ENCODE data around the gene ASH1L. TPM values are rescaled to one million over a fixed set of nuclear protein-coding genes. Genes with fewer than 3 reads are reported as not detected.
"Not testable (repeated sequence)": the region's sequence is repeated elsewhere in the genome, so short reads cannot be mapped to it uniquely, and the experiment has no call there.

The ASH1L gene
- total RNA-seq, 1 donor, result 59.8 TPM

GRCh38 chr1:155385836-155386235 is 176.8 kb downstream of the ASH1L start:
- H3K9me3 ChIP-seq (ENCODE audit: low read depth, low read length); H3K4me1 ChIP-seq (ENCODE audit: insufficient read depth, low read length); H3K4me3 ChIP-seq (ENCODE audit: low read length); H3K27me3 ChIP-seq (ENCODE audit: insufficient read depth, low read length): not testable (repeated sequence)

DNA sequence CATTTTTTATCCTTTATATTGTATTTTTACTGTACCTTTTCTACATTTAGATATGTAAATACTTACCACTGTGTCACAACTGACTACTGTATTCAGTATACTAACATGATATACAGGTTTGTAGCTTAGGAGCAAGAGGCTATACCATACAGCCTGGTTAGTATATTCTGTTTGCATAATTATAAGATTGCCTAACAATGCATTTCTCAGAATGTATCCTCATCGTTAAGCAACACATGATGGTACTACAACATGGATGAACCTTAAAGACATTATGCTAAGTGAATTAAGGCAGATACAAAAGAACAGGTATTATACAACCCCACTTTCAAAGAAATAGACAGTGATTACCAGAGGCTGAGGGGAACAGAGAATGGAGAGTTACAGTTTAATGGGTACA is 179.2 kb downstream of the ASH1L start:
- H3K4me1 ChIP-seq (ENCODE audit: insufficient read depth, low read length), result no peaks in the 10 kb centered on the region
- no peaks in the 10 kb centered on the region for H3K9me3 ChIP-seq (ENCODE audit: low read depth, low read length)
- no peak overlapping the region for H3K4me3 ChIP-seq (ENCODE audit: low read length)
- H3K27me3 ChIP-seq (ENCODE audit: insufficient read depth, low read length), result no peaks in the 10 kb centered on the region

DNA sequence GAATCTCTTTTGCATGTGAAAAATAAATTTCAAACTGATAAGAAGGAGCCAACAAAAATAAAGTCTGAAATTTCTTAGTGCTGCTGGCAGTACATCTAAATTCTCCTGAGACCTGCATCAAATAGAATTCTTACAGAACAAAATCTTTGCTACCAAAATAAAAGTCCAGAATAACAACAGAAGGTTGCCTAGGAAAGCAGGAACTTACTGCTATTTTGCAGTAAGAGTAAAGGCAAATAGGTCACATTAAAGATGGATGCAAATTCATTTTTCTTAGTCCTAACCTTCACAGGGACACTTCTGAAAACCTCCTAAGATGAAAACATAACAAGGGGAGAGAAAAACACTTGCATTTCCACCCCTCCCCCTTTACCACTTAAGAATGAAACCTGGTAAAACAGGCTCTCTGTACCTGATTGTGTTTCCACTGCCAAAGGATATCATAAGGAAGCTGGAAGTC is 182.9 kb downstream of the ASH1L start:
- Histone ChIP-seq H3K9me3 (ENCODE audit: low read depth, low read length) (no peaks in the 10 kb centered on the region), H3K4me1 (ENCODE audit: insufficient read depth, low read length) (no peaks in the 10 kb centered on the region), H3K4me3 (ENCODE audit: low read length) (no peak overlapping the region), H3K27me3 (ENCODE audit: insufficient read depth, low read length) (no peaks in the 10 kb centered on the region)

DNA sequence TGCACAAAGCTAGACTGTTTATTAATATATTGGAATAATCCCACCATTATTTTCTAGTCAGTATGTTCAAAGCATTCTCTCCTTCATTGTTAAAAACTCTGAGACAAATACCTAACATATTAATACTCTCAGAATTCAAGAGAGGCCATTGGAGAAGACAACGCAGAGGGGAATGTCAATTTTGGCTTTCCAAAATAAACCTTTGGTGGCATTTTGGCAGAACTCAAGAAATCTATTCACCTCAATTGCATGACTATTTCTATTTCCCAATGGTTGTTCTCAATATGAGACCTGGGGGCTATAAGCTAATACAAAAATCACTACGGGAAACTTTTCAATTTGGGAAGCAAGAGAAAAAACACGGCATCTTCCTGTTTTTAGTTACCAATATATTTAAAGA is 183.4 kb downstream of the ASH1L start:
- no peak overlapping the region for H3K4me3 ChIP-seq (ENCODE audit: low read length)
- no peaks in the 10 kb centered on the region for H3K27me3 ChIP-seq (ENCODE audit: insufficient read depth, low read length)
- no peaks in the 10 kb centered on the region for H3K4me1 ChIP-seq (ENCODE audit: insufficient read depth, low read length)
- no peaks in the 10 kb centered on the region for H3K9me3 ChIP-seq (ENCODE audit: low read depth, low read length)

- Histone ChIP-seq H3K4me3 (ENCODE audit: low read length) (no peak overlapping the region), H3K27me3 (ENCODE audit: insufficient read depth, low read length) (no peaks in the 10 kb centered on the region), H3K9me3 (ENCODE audit: low read depth, low read length) (no peaks in the 10 kb centered on the region), H3K4me1 (ENCODE audit: insufficient read depth, low read length) (no peaks in the 10 kb centered on the region)
These were observed 202.6 kb downstream of the ASH1L start for GRCh38 chr1:155360051-155360450.

- Histone ChIP-seq H3K27me3 (ENCODE audit: insufficient read depth, low read length) (no peaks in the 10 kb centered on the region), H3K4me3 (ENCODE audit: low read length) (no peak overlapping the region), H3K4me1 (ENCODE audit: insufficient read depth, low read length) (no peaks in the 10 kb centered on the region), H3K9me3 (ENCODE audit: low read depth, low read length) (no peaks in the 10 kb centered on the region)
These were observed 210.0 kb downstream of the ASH1L start for GRCh38 chr1:155352631-155353030.

- no peaks in the 10 kb centered on the region for H3K4me1 ChIP-seq (ENCODE audit: insufficient read depth, low read length)
- no peaks in the 10 kb centered on the region for H3K27me3 ChIP-seq (ENCODE audit: insufficient read depth, low read length)
- H3K4me3 ChIP-seq (ENCODE audit: low read length), result no peak overlapping the region
- no peaks in the 10 kb centered on the region for H3K9me3 ChIP-seq (ENCODE audit: low read depth, low read length)
These were observed 219.8 kb downstream of the ASH1L start for GRCh38 chr1:155342842-155343241.

DNA sequence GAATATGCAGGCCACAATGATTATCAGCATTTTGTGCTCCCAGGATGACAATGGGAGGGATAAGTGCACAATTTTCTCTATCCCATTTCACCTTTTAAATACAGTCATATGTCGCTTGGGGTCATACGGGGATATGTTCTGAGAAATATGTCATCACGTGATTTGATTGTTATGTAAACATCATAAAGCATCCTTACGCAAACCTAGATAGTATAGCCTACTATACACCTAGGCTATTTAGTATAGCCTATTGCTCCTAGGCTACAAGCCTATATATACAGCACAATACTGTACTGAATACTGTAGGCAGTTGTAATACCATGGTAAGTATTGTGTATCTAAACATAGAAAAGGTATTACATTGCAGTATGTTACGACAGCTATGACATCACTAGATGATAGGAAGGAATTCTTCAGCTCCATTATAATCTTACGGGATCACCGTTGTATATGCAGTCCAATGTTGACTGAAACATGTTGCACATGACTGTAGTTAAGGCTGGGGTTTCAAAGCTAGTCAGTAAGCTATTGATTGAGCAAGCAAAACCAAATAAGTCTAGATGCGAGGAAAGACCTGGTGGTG is 223.0 kb downstream of the ASH1L start:
- Histone ChIP-seq H3K27me3 (ENCODE audit: insufficient read depth, low read length) (no peaks in the 10 kb centered on the region), H3K4me3 (ENCODE audit: low read length) (no peak overlapping the region), H3K9me3 (ENCODE audit: low read depth, low read length) (no peaks in the 10 kb centered on the region), H3K4me1 (ENCODE audit: insufficient read depth, low read length) (no peaks in the 10 kb centered on the region)

DNA sequence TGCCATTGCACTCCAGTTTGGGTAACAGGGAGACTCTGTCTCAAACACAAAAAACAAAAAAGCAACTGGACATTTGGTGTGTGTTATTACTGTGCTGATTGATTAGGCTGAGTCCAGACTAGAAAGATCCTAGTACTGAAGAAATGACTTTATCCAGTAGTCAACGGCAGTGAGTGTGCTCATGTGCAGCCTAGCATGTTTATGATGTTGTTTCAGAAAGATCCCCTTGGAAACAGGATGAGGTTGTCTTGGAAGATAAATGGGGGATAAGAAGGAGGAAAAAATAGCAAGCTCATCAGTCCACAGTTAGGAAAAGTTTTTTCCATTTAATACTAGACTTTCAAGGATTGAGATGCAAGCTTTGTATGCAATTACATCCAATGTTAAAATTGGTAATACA is 227.6 kb downstream of the ASH1L start:
- Histone ChIP-seq H3K27me3 (ENCODE audit: insufficient read depth, low read length) (no peaks in the 10 kb centered on the region), H3K4me1 (ENCODE audit: insufficient read depth, low read length) (no peaks in the 10 kb centered on the region), H3K4me3 (ENCODE audit: low read length) (no peak overlapping the region), H3K9me3 (ENCODE audit: low read depth, low read length) (no peaks in the 10 kb centered on the region)

DNA sequence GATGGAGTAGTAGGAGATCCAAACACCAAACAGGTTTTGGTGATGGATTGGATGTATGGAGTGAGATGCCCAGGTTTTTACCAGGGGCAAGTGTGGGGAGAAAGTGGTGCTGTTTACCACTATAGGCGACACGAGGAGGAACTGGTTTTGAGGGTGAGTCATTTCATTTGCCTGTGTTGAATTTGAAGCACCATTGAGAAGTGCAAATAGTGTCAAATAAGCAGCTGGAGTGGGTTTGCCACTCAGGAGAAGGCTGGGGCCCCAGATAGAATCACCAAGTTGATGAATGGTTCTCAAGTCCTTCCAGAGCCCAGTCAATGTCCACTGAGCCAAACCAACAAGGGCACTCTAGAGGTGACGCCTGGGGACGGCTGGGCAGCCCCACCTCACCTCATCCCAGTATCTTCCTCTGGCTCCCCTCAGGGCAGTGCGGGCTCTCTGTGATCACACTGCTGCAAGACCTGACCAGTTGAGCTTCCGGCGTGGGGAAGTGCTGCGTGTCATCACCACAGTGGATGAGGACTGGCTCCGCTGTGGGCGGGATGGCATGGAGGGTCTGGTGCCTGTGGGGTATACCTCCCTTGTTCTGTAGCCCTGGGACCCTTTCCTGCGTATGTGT is 232.5 kb downstream of the ASH1L start:
- no peak overlapping the region for H3K4me3 ChIP-seq (ENCODE audit: low read length)
- no peaks in the 10 kb centered on the region for H3K9me3 ChIP-seq (ENCODE audit: low read depth, low read length)
- H3K4me1 ChIP-seq (ENCODE audit: insufficient read depth, low read length), result peaks cover 7% of the 10 kb centered on the region
- no peaks in the 10 kb centered on the region for H3K27me3 ChIP-seq (ENCODE audit: insufficient read depth, low read length)

- H3K9me3 ChIP-seq (ENCODE audit: low read depth, low read length); H3K4me3 ChIP-seq (ENCODE audit: low read length); H3K27me3 ChIP-seq (ENCODE audit: insufficient read depth, low read length): not testable (repeated sequence)
- H3K4me1 ChIP-seq (ENCODE audit: insufficient read depth, low read length), result peaks cover 14% of the 10 kb centered on the region
These were observed 233.7 kb downstream of the ASH1L start for GRCh38 chr1:155328856-155329255.

GRCh38 chr1:155327981-155328380 is 234.6 kb downstream of the ASH1L start:
- Histone ChIP-seq H3K4me3 (ENCODE audit: low read length) (no peak overlapping the region), H3K4me1 (ENCODE audit: insufficient read depth, low read length) (peaks cover 14% of the 10 kb centered on the region), H3K27me3 (ENCODE audit: insufficient read depth, low read length) (no peaks in the 10 kb centered on the region), H3K9me3 (ENCODE audit: low read depth, low read length) (no peaks in the 10 kb centered on the region)

DNA sequence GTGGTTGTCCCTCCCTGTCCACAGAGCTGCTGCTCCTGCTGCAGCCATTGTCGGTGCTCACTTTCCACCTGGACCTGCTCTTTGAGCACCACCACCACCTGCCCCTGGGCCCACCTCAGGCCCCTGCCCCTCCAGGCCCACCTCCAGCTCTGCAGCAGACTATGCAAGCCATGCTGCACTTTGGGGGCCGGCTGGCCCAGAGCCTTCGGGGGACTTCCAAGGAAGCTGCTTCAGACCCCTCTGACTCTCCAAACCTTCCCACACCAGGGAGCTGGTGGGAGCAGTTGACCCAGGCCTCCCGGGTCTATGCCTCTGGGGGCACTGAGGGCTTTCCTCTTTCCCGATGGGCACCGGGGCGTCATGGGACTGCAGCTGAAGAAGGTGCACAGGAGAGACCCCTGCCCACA is 236.0 kb downstream of the ASH1L start:
- no peak overlapping the region for H3K4me3 ChIP-seq (ENCODE audit: low read length)
- peaks cover 22% of the 10 kb centered on the region for H3K4me1 ChIP-seq (ENCODE audit: insufficient read depth, low read length)
- no peaks in the 10 kb centered on the region for H3K9me3 ChIP-seq (ENCODE audit: low read depth, low read length)
- no peaks in the 10 kb centered on the region for H3K27me3 ChIP-seq (ENCODE audit: insufficient read depth, low read length)

DNA sequence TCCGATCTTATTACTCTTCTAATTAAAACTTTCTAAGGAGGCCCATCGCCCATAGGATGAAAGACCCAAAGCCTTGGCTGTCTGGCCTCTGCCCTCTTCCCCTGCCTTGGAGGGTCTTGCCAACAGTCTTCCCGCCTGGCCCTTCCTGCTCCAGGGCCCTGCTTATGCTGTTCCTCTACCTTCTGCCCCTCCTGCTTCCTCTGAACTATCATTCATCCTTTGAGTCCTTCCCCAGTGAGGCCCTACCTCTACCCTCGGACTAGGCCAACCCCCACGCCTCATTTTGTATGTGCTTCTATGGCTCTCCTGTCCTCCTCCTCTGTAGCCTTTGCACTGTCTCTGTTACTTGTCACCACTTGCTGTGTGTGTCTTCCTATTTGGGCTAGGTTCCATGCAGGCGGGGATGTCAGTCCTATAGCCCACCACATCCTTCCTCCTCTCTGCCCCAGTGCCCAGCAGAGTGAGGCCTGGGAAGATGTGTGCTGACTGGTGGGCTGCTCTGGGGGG is 236.5 kb downstream of the ASH1L start:
- Histone ChIP-seq H3K9me3 (ENCODE audit: low read depth, low read length) (no peaks in the 10 kb centered on the region), H3K4me1 (ENCODE audit: insufficient read depth, low read length) (peaks cover 28% of the 10 kb centered on the region), H3K27me3 (ENCODE audit: insufficient read depth, low read length) (no peaks in the 10 kb centered on the region), H3K4me3 (ENCODE audit: low read length) (no peak overlapping the region)

GRCh38 chr1:155325603-155325893 is 237.1 kb downstream of the ASH1L start:
- Histone ChIP-seq H3K4me1 (ENCODE audit: insufficient read depth, low read length) (peaks cover 33% of the 10 kb centered on the region), H3K27me3 (ENCODE audit: insufficient read depth, low read length) (no peaks in the 10 kb centered on the region), H3K9me3 (ENCODE audit: low read depth, low read length) (no peaks in the 10 kb centered on the region), H3K4me3 (ENCODE audit: low read length) (no peak overlapping the region)
